GM12872 (cell line): Measurements from ENCODE around the gene RELN.

Experiments used
- CTCF ChIP-seq: IDR thresholded peaks from 3 replicates; pipeline ENCODE4 v1.5.1; 2011; ENCODE audit warnings: low read depth, mild to moderate bottlenecking, low read length, moderate library complexity; ENCODE audit not compliant: insufficient read depth

Gene RELN

DNA sequence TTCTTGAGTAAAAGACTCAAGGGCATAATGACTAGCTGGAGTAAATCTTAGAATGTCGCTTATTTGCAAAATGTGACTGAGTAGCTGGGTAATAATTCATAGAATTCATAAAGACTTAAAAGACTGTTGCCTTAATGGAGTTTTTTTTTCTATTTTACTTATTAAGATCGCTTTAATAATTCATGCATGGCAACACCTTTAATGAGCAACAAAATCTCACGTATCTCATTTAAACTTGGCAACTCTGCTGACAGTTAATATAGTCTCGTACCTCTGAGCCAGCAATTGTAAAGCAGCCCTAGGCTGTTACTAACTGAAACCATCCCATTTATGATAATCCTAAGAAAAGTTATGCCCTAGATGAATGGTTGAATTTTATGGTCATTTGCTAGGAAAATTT lies 455.7 kb downstream of the RELN start:
- TF ChIP-seq CTCF: no peak

DNA sequence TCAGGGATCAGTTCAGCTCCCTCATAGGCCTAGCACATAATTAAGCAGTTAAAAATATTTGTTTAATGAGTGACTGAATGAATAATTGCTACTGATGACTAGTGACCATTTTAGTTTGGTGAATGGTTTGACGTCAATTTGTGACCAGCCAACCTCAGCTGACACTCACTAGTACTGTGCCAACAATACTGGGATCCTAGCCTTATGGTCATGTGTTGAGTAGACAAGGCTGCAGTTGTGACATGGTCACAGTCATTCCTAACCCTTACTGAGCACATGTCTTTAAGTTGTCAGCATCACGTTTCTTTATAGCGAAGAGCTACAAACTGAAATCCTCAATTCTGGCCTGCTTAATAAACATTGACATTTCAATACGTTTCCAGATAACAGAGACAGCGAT lies 456.5 kb downstream of the RELN start:
- no peak for TF ChIP-seq CTCF

- TF ChIP-seq CTCF: no peak
Measured at GRCh38 chr7:103528152-103528551, 461.3 kb downstream of the RELN start.

- no peak for TF ChIP-seq CTCF
Measured at GRCh38 chr7:103525937-103526336, 463.5 kb downstream of the RELN start.

GRCh38 chr7:103524042-103524907 lies 465.2 kb downstream of the RELN start:
- peak; percentile 19; the same call in 1 of the 3 replicates for TF ChIP-seq CTCF

DNA sequence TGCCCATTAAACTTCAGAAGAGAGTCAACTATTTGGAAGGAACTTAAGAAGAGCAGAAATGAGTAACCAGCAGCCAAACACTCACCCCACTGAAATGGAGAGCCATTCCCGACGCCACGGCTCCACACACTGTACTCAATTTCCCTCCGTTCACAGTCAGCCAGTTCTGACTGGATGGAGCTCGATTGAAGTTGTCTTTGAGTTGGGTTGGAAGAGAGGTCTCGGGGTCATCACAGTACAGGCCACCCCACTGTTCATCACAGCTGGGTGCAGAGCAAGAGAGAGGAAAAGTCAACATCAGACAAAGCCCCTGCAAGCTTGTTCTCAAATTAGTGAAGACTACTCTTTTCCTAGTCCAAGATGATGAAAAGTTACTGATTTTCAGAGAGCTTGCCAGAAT lies 467.5 kb downstream of the RELN start:
- no peak for TF ChIP-seq CTCF

GRCh38 chr7:103504505-103505135 lies 484.8 kb downstream of the RELN start:
- TF ChIP-seq CTCF: no peak
